Fibroblast of upper back skin (primary cell): Measurements from ENCODE around the gene IP6K3.

Experiments
- DNase-seq: peaks from one replicate; pipeline ENCODE4 v3.0.0-alpha.2; 2013

IP6K3 gene

GRCh38 chr6:33686225-33686924 is 60.3 kb downstream of the IP6K3 start:
- no peak for DNase-seq

- no peak for DNase-seq
These were observed 61.1 kb downstream of the IP6K3 start for GRCh38 chr6:33685411-33686224.

GRCh38 chr6:33684983-33685382 is 61.7 kb downstream of the IP6K3 start:
- DNase-seq = no peak

- no peak for DNase-seq
These were observed 62.2 kb downstream of the IP6K3 start for GRCh38 chr6:33684428-33684896.

- no peak for DNase-seq
These were observed 62.9 kb downstream of the IP6K3 start for GRCh38 chr6:33683576-33684427.

GRCh38 chr6:33683051-33683571 is 63.6 kb downstream of the IP6K3 start:
- DNase-seq = no peak

GRCh38 chr6:33682341-33682740 is 64.4 kb downstream of the IP6K3 start:
- no peak for DNase-seq

GRCh38 chr6:33679761-33680160 is 66.9 kb downstream of the IP6K3 start:
- DNase-seq = no peak

GRCh38 chr6:33678932-33679490 is 67.7 kb downstream of the IP6K3 start:
- no peak for DNase-seq

GRCh38 chr6:33678233-33678931 is 68.3 kb downstream of the IP6K3 start:
- no peak for DNase-seq

- no peak for DNase-seq
These were observed 69.0 kb downstream of the IP6K3 start for GRCh38 chr6:33677689-33678088.

GRCh38 chr6:33677143-33677660 is 69.5 kb downstream of the IP6K3 start:
- peak; percentile 78 for DNase-seq

- no peak for DNase-seq
These were observed 70.1 kb downstream of the IP6K3 start for GRCh38 chr6:33676416-33677142.

GRCh38 chr6:33675968-33676367 is 70.7 kb downstream of the IP6K3 start:
- DNase-seq = no peak

GRCh38 chr6:33673851-33674250 is 72.9 kb downstream of the IP6K3 start:
- no peak for DNase-seq

GRCh38 chr6:33672808-33673207 is 73.9 kb downstream of the IP6K3 start:
- DNase-seq = peak; percentile 96

GRCh38 chr6:33671744-33672072 is 75.0 kb downstream of the IP6K3 start:
- no peak for DNase-seq
